Endothelial cell (in vitro differentiated cells): ENCODE results near the gene KCNMB2. TPM values are rescaled to one million over a fixed set of nuclear protein-coding genes. Genes with fewer than 3 reads are reported as not detected.

Experiments
- DNase-seq: peaks from one replicate; pipeline ENCODE4 v3.0.0; 2021; ENCODE audit warnings: low spot score
- H3K27ac Mint-ChIP-seq: one replicate; pipeline ENCODE4 v1.8.0; 2021; ENCODE audit warnings: mixed read lengths, inconsistent platforms; ENCODE audit not compliant: unreplicated experiment
- H3K27me3 Mint-ChIP-seq: one replicate; pipeline ENCODE4 v1.8.0; 2021; ENCODE audit warnings: mild to moderate bottlenecking, moderate library complexity, mixed read lengths, inconsistent platforms; ENCODE audit not compliant: unreplicated experiment
- H3K36me3 Mint-ChIP-seq: one replicate; pipeline ENCODE4 v1.8.0; 2021; ENCODE audit warnings: mild to moderate bottlenecking, low read depth, mixed read lengths, inconsistent platforms; ENCODE audit not compliant: unreplicated experiment
- H3K4me1 Mint-ChIP-seq: one replicate; pipeline ENCODE4 v1.8.0; 2021; ENCODE audit warnings: mild to moderate bottlenecking, mixed read lengths, inconsistent platforms; ENCODE audit not compliant: unreplicated experiment
- H3K4me3 Mint-ChIP-seq: one replicate; pipeline ENCODE4 v1.8.0; 2021; ENCODE audit warnings: mild to moderate bottlenecking, mixed read lengths, inconsistent platforms; ENCODE audit not compliant: unreplicated experiment
- H3K9me3 Mint-ChIP-seq: one replicate; pipeline ENCODE4 v1.8.0; 2021; ENCODE audit warnings: mixed read lengths, inconsistent platforms; ENCODE audit not compliant: unreplicated experiment
- total RNA-seq: library from RNA; stranded (reverse); fragmentation: NEBNext Ultra II Directional; extraction: Animal tissue kit (Norgen Biotek cat#: 25700); gene quantifications from one replicate; pipeline ENCODE4 v1.2.1, GENCODE V29; 2021; ENCODE audit not compliant: unreplicated experiment
- TF ChIP-seq, protein P1 (sequence below): fragments of 200-600 bp; sonication (generic); IDR thresholded peaks from one replicate; pipeline ENCODE4 v1.5.0; 2021; ENCODE audit warnings: antibody characterized with exemption; ENCODE audit not compliant: unreplicated experiment

KCNMB2 gene
- total RNA-seq, 1 donor from 2014 or later = not detected

DNA sequence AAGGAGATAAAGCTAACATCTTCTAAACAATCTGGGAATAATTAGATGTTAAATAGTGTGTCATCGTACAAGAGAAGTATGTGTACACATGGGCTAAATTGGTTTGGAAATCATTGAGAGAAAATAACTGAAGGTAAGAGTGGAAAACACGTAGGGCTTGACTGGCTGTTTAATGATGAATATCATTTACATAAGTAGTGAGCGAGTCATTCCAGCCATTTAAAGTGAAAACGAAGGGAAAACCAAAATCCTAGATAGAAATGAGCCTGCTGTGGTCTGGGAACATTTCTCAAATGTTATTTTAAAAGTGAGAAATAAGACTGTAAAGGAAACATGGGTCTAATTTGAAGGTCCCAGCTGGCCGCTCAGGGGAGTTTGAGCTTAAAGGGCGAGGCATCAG lies 41.9 kb upstream of the KCNMB2 start:
- Mint-ChIP-seq H3K9me3 (no peaks in the 10 kb centered on the region), H3K27ac (no peak overlapping the region), H3K36me3 (peaks cover 5% of the 10 kb centered on the region), H3K4me1 (no peaks in the 10 kb centered on the region), H3K4me3 (no peak overlapping the region), H3K27me3 (peaks cover 4% of the 10 kb centered on the region)
- TF ChIP-seq, protein P1, sequence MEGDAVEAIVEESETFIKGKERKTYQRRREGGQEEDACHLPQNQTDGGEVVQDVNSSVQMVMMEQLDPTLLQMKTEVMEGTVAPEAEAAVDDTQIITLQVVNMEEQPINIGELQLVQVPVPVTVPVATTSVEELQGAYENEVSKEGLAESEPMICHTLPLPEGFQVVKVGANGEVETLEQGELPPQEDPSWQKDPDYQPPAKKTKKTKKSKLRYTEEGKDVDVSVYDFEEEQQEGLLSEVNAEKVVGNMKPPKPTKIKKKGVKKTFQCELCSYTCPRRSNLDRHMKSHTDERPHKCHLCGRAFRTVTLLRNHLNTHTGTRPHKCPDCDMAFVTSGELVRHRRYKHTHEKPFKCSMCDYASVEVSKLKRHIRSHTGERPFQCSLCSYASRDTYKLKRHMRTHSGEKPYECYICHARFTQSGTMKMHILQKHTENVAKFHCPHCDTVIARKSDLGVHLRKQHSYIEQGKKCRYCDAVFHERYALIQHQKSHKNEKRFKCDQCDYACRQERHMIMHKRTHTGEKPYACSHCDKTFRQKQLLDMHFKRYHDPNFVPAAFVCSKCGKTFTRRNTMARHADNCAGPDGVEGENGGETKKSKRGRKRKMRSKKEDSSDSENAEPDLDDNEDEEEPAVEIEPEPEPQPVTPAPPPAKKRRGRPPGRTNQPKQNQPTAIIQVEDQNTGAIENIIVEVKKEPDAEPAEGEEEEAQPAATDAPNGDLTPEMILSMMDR = no peak
- no peak for DNase-seq

DNA sequence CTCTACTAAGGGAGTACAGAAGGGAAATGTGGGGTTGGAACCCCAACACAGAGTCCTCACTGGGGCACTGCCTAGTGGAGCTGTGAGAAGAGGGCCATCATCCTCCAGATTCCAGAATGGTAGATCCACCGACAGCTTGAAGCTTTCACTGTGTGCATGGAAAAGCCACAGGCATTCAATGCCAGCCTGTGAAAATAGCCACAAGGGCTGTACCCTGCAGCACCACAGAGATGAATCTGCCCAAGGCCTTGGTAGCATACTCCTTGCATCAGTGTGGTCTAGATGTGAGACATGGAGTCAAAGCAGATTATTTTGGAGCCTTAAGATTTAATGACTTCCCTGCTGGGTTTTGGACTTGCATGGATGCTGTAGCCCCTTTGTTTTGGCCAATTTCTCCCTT lies 39.3 kb upstream of the KCNMB2 start:
- no peaks in the 10 kb centered on the region for H3K4me1 Mint-ChIP-seq

DNA sequence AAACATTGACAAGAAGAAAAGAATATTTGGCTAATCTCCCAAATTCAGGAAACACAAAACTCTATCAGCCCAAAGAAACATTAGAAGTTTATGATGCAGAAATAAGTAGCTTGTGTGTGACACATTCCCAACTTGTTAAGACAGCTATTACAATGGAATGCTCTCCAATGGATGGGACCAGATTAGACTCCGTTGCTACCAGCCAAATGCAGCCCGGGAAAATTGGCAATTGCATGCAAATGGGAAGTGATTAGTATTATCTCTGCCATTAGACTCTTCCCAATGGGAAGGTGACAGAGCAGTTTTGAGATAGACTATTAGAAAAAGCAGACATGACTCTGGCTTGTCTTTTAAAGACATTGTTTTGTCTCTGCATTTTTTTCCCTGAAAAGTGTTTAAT lies 37.4 kb upstream of the KCNMB2 start:
- peaks cover 5% of the 10 kb centered on the region for H3K36me3 Mint-ChIP-seq
- H3K4me1 Mint-ChIP-seq = no peaks in the 10 kb centered on the region
- no peak overlapping the region for H3K27ac Mint-ChIP-seq
- DNase-seq = no peak
- TF ChIP-seq, protein P1 = no peak
- no peak overlapping the region for H3K4me3 Mint-ChIP-seq
- H3K9me3 Mint-ChIP-seq = no peaks in the 10 kb centered on the region
- H3K27me3 Mint-ChIP-seq = peaks cover 4% of the 10 kb centered on the region

More for the DNA sequence above, 39.3 kb upstream of the KCNMB2 start:
- Mint-ChIP-seq H3K9me3 (no peaks in the 10 kb centered on the region), H3K27me3 (peaks cover 4% of the 10 kb centered on the region), H3K4me3 (no peak overlapping the region), H3K36me3 (peaks cover 5% of the 10 kb centered on the region), H3K27ac (no peak overlapping the region)
- DNase-seq = no peak
- TF ChIP-seq, protein P1 = no peak

DNA sequence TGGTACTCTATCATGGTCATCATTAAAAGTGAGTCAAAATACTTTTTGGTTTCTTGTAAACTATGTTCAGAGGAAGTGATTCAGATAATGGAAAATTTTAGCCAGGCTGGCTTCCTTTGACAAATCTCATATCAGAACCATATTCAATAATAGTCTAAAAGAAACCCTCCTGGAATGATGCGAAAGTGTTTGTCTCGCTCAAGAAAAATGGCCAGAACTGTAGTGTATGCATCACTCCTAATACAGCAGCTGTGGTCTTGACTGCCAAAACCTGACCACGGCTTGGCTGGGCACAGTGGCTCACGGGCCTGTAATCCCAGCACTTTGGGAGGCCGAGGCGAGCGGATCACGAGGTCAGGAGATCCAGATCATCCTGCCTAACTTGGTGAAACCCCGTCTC lies 35.6 kb upstream of the KCNMB2 start:
- Mint-ChIP-seq H3K27ac (no peak overlapping the region), H3K4me3 (no peak overlapping the region), H3K36me3 (peaks cover 5% of the 10 kb centered on the region), H3K9me3 (no peaks in the 10 kb centered on the region), H3K27me3 (peaks cover 4% of the 10 kb centered on the region), H3K4me1 (no peaks in the 10 kb centered on the region)
- DNase-seq = no peak
- TF ChIP-seq, protein P1 = no peak

DNA sequence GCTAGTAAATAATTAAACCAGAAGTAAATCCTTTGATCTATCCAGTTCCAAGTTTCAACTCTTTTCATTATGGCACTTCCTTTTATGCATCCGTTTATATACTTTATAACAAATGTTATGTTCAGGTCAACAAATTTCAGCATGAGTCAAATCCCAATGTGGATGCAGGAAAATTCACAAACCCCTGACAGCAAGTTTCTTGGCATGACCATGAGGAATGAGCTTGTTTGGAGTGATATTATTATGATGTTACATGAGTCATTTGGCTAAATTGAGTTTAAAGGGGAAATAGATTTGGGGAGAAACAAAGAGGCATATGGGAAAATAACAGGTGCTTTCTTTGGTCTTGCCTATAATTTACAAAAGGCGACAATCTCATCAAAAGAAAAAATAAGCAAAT lies 32.1 kb upstream of the KCNMB2 start:
- Mint-ChIP-seq H3K27me3 (peaks cover 2% of the 10 kb centered on the region), H3K4me3 (no peak overlapping the region), H3K27ac (no peak overlapping the region), H3K4me1 (no peaks in the 10 kb centered on the region), H3K9me3 (no peaks in the 10 kb centered on the region), H3K36me3 (no peaks in the 10 kb centered on the region)
- TF ChIP-seq, protein P1 = no peak
- no peak for DNase-seq
